B cell (primary cell): ENCODE results near the gene UBR3. TPM values are rescaled to one million over a fixed set of nuclear protein-coding genes. Genes with fewer than 3 reads are reported as not detected.

ENCODE experiments used
- ATAC-seq: fragments of 200-7000 bp; cut with Tn5 transposase; one replicate; pipeline ENCODE4 v1.10.0; 2021; ENCODE audit warnings: low read depth, mild to moderate bottlenecking, moderate number of reproducible peaks, moderate library complexity
- CTCF ChIA-PET: fragments of 350-600 bp; sonication (Branson Sonifier 250); formaldehyde crosslinking; loops from one replicate; lab custom pipeline; 2021; ENCODE audit warnings: antibody characterized with exemption, inconsistent platforms; lab: Charles Lee
- POLR2A ChIA-PET: fragments of 350-600 bp; sonication (Branson Sonifier 250); formaldehyde crosslinking; loops from one replicate; lab custom pipeline; 2021; ENCODE audit warnings: antibody characterized with exemption; lab: Charles Lee
- DNase-seq: peaks from one replicate; pipeline ENCODE4 v3.0.0; 2013
- H2AFZ ChIP-seq: 2 replicates; pipeline ENCODE4 v1.6.1; 2012; ENCODE audit warnings: mild to moderate bottlenecking, low read depth, low read length; ENCODE audit not compliant: insufficient read depth, poor library complexity, severe bottlenecking
- H3K27ac ChIP-seq, 2 donors: 1 replicate in 1 of 2; 2 replicates in 1 of 2; pipeline ENCODE4 v1.5.1; 2012 to 2013; ENCODE audit warnings: low read length in 2 of 2, mild to moderate bottlenecking in 2 of 2, moderate library complexity in 1 of 2
- H3K27me3 ChIP-seq, 4 experiments: fragments of 200-600 bp in 1 of 4; sonication (generic) in 1 of 4; replicated peaks in 1 of 4; 1 replicate in 2 of 4; 2 replicates in 2 of 4; pipeline versions ENCODE4 v1.6.1 to v1.7.0; 2013 to 2016; ENCODE audit warnings: low read length in 3 of 4, mild to moderate bottlenecking in 2 of 4, mixed read lengths in 1 of 4, moderate library complexity in 1 of 4; ENCODE audit not compliant: insufficient read depth in 4 of 4, control insufficient read depth in 3 of 4; ENCODE audit errors: control extremely low read depth in 1 of 4
- H3K36me3 ChIP-seq, 2 experiments: replicated peaks in 1 of 2; 1 replicate in 1 of 2; 2 replicates in 1 of 2; pipeline versions ENCODE4 v1.6.1 to v1.7.1; 2013; ENCODE audit warnings: low read length in 1 of 2; ENCODE audit not compliant: insufficient read depth in 2 of 2, control insufficient read depth in 1 of 2; ENCODE audit errors: control extremely low read depth in 1 of 2, extremely low read depth in 1 of 2
- H3K4me1 ChIP-seq, 2 donors: fragments of 200-600 bp in 1 of 2; sonication (generic) in 1 of 2; 1 replicate in 1 of 2; 2 replicates in 1 of 2; pipeline versions ENCODE4 v1.5.1 to v1.6.1; 2013 to 2017; ENCODE audit warnings: low read length in 2 of 2; ENCODE audit not compliant: control insufficient read depth in 2 of 2, insufficient read depth in 2 of 2
- H3K4me2 ChIP-seq: replicated peaks from 2 replicates; pipeline ENCODE3; 2012; ENCODE audit warnings: mild to moderate bottlenecking, low read depth, low read length; ENCODE audit not compliant: poor library complexity, severe bottlenecking
- H3K4me3 ChIP-seq, 5 experiments: fragments of 200-600 bp in 1 of 5; sonication (generic) in 1 of 5; 1 replicate in 3 of 5; 2 replicates in 2 of 5; pipeline versions ENCODE4 v1.5.1 to v1.7.0; 2011 to 2016; ENCODE audit warnings: low read length in 4 of 5, mild to moderate bottlenecking in 4 of 5, low read depth in 2 of 5, control low read depth in 1 of 5, moderate library complexity in 1 of 5; ENCODE audit not compliant: insufficient read depth in 1 of 5; ENCODE audit errors: control extremely low read depth in 1 of 5, extremely low read depth in 1 of 5
- H3K79me2 ChIP-seq: fragments of 200-600 bp; sonication (generic); one replicate; pipeline ENCODE4 v1.6.0; 2016; ENCODE audit warnings: low read length; ENCODE audit not compliant: control insufficient read depth, insufficient read depth
- H3K9ac ChIP-seq: fragments of 200-600 bp; sonication (generic); 2 replicates; pipeline ENCODE4 v1.6.1; 2017; ENCODE audit warnings: mild to moderate bottlenecking, low read length, moderate library complexity
- H3K9me3 ChIP-seq, 3 donors: one replicate each; pipeline versions ENCODE4 v1.6.1 to v1.7.1; 2013; ENCODE audit warnings: low read length in 2 of 3; ENCODE audit not compliant: control insufficient read depth in 2 of 3, insufficient read depth in 1 of 3; ENCODE audit errors: control extremely low read depth in 1 of 3
- H4K20me1 ChIP-seq: 2 replicates; pipeline ENCODE4 v1.6.0; 2012; ENCODE audit warnings: mild to moderate bottlenecking, low read length; ENCODE audit not compliant: insufficient read depth, control insufficient read depth, poor library complexity, severe bottlenecking
- H3K27ac Mint-ChIP-seq: one replicate; pipeline ENCODE4 v1.8.0; 2021; ENCODE audit warnings: mixed read lengths
- H3K27me3 Mint-ChIP-seq: one replicate; pipeline ENCODE4 v1.8.0; 2021; ENCODE audit warnings: mixed read lengths
- H3K4me1 Mint-ChIP-seq: one replicate; pipeline ENCODE4 v1.8.0; 2021; ENCODE audit warnings: mixed read lengths
- H3K4me3 Mint-ChIP-seq: one replicate; pipeline ENCODE4 v1.8.0; 2021; ENCODE audit warnings: mixed read lengths
- H3K9me3 Mint-ChIP-seq: one replicate; pipeline ENCODE4 v1.8.0; 2022; ENCODE audit warnings: mixed read lengths; ENCODE audit not compliant: insufficient read depth
- CTCF ChIP-seq: fragments of 200-600 bp; IDR thresholded peaks from one replicate; pipeline ENCODE4 v1.8.0; 2022; ENCODE audit warnings: antibody characterized with exemption, mild to moderate bottlenecking
- EZH2 ChIP-seq: IDR thresholded peaks from 2 replicates; pipeline ENCODE4 v1.6.1; 2012; ENCODE audit warnings: borderline replicate concordance, low read depth, mild to moderate bottlenecking, moderate library complexity, low read length; ENCODE audit not compliant: insufficient read depth, poor library complexity, severe bottlenecking
- WGBS: methylation state at CpG from one replicate; pipeline ENCODE4 v1.1.5; 2013; ENCODE audit warnings: missing lambda C conversion rate; ENCODE audit not compliant: insufficient coverage; 5-methylcytosine and 5-hydroxymethylcytosine counted together
- intact Hi-C: fragments of 100-400 bp; cut with micrococcal nuclease; formaldehyde crosslinking; loops from one replicate; pipeline ENCODE4 v1.10.0; 2022
- polyA plus RNA-seq: library from polyadenylated mRNA; depleted of rRNA; stranded (reverse); fragments of >200 nt; gene quantifications from 2 replicates; pipeline ENCODE4 v1.2.3, GENCODE V29; 2012
- total RNA-seq, 2 donors: library from RNA; stranded (reverse); fragments of 120-200 nt in 1 of 2; gene quantifications; 1 replicate in 1 of 2; 2 replicates in 1 of 2; pipeline versions ENCODE4 v1.2.3 to v1.2.4, GENCODE V29; 2013 to 2022

Gene UBR3
- total and polyA plus RNA-seq, 2 donors (not counting 1 experiment from before 2014, with no cell fraction given), result 5.9 to 58.1 TPM

GRCh38 chr2:169892951-169893350 is 65.7 kb downstream of the UBR3 start:
- no peaks in the 10 kb centered on the region for H3K4me1 ChIP-seq
- H4K20me1 ChIP-seq, result no peaks in the 10 kb centered on the region
- CTCF ChIA-PET, result no interaction called here
- no peaks in the 10 kb centered on the region for H3K27me3 ChIP-seq
- WGBS, result no CpG with 5 or more reads among the region's 1 CpG
- Mint-ChIP-seq H3K27ac (no peak overlapping the region), H3K27me3 (no peaks in the 10 kb centered on the region), H3K4me3 (no peak overlapping the region), H3K4me1 (no peaks in the 10 kb centered on the region), H3K9me3 (no peaks in the 10 kb centered on the region)
- H2AFZ ChIP-seq, result no peak overlapping the region
- no peak for TF ChIP-seq CTCF
- no peak for TF ChIP-seq EZH2
- no peak for ATAC-seq
- DNase-seq, result no peak
- H3K36me3 ChIP-seq, result peaks cover 0 to 13% of the 10 kb centered on the region in 2 experiments
- no peak overlapping the region for H3K4me3 ChIP-seq
- no peaks in the 10 kb centered on the region for H3K9me3 ChIP-seq
- POLR2A ChIA-PET, result no interaction called here
- H3K9ac ChIP-seq, result no peak overlapping the region
- intact Hi-C loops, result no loop called here
- H3K79me2 ChIP-seq, result no peaks in the 10 kb centered on the region
- H3K4me2 ChIP-seq, result no peak overlapping the region
- H3K27ac ChIP-seq, result no peak overlapping the region

DNA sequence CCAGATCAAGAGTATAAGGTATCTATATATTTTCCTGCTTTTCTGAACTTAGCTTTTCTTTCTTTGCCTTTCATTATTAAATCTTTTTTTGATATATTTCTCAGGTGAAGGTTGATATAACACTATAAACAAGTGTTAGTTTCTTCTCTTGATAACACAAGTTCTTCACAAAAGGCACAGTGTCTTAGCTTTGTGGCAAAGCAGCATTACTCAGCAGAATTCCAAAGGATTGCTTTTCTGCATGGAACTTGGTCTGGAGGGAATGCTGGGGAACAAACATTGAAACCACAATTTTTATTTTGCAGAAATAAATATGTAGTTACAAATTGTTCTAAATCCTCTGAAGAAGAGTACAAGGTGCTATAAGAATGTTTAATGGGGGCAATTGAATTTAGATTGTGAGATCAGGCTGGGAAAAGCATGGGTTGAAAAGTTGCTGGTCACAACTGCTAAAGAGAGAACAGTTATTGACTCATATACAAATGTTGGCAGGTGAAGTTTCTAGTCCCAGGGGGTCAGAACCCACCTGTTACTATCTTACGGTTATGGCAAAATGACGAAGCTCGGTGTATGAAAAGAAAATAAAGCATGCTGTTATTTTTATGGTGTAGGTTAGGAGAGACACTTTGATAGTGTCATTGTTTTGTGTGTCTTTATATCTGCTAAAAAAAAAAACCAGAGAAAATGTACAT is 68.2 kb downstream of the UBR3 start:
- Mint-ChIP-seq H3K4me1 (no peaks in the 10 kb centered on the region), H3K9me3 (no peaks in the 10 kb centered on the region), H3K27me3 (no peaks in the 10 kb centered on the region), H3K27ac (no peak overlapping the region), H3K4me3 (no peak overlapping the region)
- no peaks in the 10 kb centered on the region for H3K27me3 ChIP-seq
- TF ChIP-seq EZH2 (no peak), CTCF (no peak)
- no peaks in the 10 kb centered on the region for H3K4me1 ChIP-seq
- H3K4me2 ChIP-seq, result no peak overlapping the region
- H3K79me2 ChIP-seq, result no peaks in the 10 kb centered on the region
- no peak overlapping the region for H2AFZ ChIP-seq
- intact Hi-C loops, result no loop called here
- peaks cover 0 to 13% of the 10 kb centered on the region in 2 experiments for H3K36me3 ChIP-seq
- H3K9me3 ChIP-seq, result no peaks in the 10 kb centered on the region
- H4K20me1 ChIP-seq, result no peaks in the 10 kb centered on the region
- POLR2A ChIA-PET, result no interaction called here
- no peak for ATAC-seq
- no CpG with 5 or more reads among the region's 3 CpGs for whole genome bisulfite sequencing
- CTCF ChIA-PET, result no interaction called here
- DNase-seq, result no peak
- no peak overlapping the region for H3K9ac ChIP-seq
- H3K4me3 ChIP-seq, result no peak overlapping the region
- no peak overlapping the region for H3K27ac ChIP-seq
